HG03108 (cell line): Measurements from ENCODE around the gene TNIK.
A peak's percentile ranks its signal among the peaks of the same experiment; 100 is the strongest.
"Not testable (repeated sequence)": the region's sequence is repeated elsewhere in the genome, so short reads cannot be mapped to it uniquely, and the experiment has no call there.

ENCODE experiments used
- ATAC-seq: cut with Tn5 transposase; IDR thresholded peaks from one replicate; pipeline ENCODE4 v1.9.1; 2021; ENCODE audit warnings: moderate library complexity; ENCODE audit not compliant: unreplicated experiment

TNIK gene

DNA sequence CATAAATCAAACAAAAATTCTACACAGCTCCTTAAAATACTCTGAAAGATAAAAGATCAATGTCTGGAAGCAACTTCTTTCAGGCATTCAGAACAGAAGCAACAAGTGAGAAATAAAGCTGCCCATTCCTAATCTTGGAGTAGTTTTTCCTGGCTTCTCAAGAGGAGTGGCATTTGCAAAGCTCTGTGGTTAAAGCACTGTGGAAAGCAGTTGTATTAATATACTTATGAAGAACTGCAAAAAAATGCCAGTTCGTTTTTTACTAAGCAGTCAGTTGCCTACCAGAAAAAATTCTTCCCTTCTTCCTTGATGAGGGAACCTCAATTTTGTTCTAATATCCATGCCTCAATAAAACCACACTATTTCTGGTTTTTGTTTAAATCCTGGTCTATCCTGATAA lies 197.8 kb downstream of the TNIK start:
- no peak for ATAC-seq

DNA sequence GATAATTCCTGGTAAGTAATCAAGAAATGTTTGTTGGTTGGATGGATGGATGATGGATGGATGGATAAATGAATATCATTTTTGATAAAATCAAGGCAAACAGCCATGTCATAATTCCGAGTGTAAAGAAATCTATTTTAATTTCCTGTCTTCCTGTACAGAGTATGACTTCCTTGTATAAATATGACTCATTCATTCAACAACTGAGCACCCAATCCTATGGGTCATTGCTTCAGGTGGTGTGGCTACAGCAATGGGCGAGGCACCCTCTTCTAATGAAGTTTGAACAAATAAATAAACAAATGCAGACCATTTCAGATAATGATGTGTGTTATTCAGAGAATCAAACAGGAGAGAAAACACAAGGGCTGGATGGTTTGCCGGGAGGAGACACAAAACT lies 198.7 kb downstream of the TNIK start:
- no peak for ATAC-seq

DNA sequence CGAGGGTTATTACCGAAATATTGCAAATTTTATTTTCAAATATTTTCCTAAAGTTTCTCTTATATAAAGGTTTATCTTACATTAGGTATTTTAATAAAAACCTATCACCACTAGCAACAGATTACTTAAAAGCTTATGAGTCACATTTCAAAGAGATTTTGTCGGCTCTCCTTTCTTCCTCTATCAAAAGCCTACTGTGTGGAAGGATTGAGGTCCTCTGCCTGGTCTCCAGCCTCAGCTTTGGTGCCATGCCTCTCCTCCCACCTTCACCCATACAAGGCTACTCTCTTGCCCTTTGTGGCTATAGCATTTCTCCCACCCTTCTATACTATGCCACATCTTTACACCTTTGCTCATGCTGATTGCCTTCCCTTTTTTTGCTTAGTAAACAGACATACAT lies 199.3 kb downstream of the TNIK start:
- no peak for ATAC-seq

DNA sequence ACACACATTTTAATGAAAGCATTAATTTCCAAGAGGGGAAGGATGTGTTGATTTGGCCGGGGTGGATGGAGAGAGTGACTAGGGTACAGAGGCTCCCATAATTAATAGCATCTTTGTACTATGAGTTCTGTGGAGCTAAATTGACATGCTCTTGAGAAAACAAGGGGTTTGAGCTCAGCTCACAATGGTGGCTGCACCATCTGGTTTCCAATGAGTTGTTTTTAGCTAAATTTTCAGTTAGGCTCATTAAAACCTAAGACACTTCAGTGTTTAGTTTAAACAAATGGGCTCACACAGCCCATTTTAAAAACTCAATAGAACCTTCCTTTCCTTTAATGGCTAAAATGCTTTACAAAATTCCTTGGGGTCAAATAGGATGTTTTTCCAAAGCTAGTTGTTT lies 199.7 kb downstream of the TNIK start:
- ATAC-seq: no peak

DNA sequence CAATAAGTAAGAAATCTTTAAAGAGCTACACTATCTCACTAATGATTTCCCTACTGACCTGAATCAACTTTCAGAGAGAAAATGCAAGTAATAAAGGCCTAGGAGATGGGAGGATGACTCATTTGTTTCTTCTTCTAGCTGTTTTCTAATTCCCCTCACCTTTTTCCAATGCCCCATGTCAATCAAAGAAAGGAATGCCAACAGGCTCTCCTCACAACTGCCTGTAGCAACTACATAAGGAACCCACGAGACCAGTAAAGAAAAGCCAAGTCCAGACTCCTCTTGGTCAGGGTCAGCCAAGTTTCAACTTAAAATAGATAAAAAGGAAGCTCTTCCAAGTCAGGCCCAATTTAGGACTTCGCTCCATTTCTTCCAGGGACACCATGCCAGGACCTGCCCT lies 201.9 kb downstream of the TNIK start:
- no peak for ATAC-seq

DNA sequence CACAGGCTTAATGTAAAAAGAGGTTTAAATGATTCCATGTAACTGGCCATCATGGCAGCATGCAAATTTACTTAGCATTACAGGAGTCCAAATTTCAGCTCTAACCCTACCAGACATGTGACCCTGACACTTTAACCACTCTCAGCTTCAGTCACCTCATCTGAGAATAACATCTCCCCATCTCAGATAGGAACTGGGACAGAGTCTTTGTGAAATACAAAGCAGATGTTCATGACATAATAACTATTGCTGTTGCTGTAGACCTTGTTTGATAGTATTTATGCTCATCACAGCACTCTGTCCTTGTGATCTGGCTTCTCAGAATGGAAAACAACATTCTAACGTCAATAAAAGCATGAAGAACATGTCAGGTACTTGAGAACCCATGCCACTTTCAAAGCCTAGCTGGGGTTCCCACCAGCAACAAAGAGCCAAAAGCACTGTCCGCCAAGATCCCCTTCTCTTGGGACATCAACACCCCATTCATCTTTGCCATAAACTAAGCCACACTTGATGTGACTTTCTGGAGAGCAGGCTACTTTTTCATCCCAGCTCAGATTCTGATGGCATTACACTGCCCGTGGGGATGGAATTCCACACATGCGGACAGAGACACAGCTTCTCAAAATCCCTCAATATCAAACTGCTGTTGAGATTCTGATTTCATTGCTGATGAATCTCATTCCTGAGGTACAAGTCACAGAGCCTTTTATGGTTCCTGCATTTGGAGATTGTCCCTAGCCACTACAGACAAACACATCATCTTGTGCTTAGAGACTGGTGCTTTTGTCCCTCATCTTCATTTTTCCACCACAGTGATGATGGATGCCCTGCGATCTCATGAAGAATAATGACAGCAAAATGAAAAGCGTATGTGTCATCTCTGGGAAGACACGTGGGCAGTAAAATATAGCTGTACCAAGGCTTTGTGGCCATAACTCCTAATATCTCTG lies 202.7 kb downstream of the TNIK start:
- peak; percentile 43 for ATAC-seq

DNA sequence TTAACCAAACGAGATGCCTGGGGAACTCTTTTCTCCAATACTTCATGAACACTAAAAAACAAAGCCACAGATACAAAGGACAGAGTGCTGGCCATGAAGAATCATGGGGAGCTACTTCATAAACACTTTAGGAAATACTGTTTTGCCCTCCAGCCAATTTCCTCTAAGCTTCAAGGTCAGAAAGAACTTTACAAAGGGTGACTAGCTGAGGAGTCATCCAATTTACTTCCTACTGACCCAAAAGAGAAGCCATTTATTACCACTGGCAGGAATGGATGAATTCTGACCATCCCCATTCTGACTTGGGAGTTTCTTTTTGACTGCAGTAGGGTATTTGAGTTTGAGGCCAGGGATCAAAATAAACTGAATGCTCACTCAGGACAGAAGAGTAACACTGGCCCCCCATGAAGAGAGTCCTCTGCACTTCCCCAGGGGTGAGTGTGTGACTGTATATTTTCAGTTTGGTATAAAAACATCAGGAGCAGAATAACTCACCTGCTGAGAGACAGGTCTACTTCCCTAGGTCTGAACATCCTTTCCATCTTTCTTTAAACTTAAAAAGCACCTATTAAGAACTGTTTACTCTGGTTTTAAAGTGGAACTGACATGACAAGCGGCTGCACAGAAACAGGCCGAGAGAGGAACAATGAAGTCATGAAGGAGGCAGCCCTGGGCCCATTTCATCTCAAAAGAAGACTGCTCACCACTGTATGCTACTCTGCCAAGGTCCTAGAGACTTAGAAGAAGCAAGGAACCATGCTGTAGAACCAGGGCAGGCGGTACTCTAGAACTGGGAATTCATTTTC lies 203.6 kb downstream of the TNIK start:
- no peak for ATAC-seq

DNA sequence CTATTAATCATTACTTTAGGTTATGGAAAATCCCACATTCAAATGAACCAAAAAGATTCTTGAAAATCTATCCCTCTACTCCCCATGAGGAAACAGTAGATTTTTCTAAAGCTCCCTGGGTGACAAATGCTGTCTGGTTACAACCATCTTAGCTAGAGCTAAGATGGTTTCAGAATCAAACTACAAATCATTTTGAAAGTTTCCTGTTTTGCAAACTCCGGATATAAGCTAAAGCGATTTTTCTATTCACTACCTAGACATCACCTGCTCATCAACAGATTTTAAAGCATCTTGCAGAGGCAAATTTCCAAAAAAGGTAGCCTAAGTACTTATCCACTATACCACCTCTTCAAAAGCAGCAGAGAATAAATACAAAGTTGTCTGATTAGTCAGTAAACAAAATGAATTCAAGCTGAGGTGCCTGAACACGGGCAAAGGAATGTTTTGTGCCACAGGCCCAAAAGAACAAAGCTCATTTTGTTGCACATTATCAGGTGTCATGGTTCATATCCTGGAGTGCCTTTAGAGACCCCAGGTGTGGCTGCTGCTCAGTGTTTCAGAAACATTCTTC lies 204.9 kb downstream of the TNIK start:
- peak; percentile 64 for ATAC-seq

DNA sequence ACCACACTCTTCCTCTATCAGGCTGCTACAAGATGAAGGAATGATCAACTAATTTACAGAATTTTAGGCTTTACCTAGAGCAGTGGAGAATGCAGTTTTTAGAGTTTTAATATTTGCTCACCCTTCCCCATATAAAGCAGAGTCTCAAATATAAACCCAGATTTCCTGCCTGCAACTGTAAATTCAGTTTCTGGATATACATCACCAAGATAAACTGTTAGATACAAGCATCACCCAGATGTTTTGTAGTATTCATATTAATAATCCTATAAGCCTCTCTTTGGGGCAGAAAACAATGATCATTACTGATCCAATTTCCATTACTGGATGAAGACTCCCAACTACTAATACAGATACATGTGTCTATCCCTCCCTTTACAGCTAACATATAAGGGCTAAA lies 205.9 kb downstream of the TNIK start:
- no peak for ATAC-seq

DNA sequence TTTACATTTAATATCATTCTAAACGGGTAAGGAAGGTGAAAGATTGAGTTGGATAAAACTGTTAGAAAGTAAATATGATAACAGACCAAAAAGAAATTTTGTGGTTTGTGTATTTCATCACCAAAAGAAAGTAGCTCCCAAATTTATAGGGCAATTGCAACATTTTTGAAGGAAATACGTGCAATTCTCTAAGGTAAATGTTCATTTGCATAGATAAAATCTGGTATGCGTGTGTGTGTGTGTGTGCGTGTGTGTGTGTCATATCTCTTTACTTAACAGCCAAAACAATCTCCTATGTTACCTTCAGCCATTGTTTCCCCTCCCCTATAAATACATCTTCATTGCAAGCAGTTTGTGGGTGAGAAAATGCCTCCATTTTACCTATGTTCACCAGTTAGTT lies 208.4 kb downstream of the TNIK start:
- ATAC-seq: no peak

DNA sequence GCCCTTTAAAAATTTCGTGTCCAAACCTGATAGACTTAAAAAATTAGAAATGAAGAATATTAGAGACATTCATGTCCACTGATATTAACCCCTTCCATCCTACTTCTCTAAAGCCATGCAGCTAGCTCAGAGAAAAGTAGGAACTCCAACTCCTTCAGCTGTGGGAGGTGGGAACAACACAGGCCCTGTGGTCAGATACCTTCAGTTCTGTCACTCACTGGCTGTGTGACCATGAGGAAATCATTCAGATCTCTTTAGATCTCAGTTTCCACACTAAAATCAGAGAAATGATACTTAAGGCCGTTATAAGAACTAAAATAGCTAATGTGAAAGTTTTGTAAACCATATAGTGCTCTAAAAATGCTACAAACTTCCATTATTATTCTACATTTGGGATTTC lies 209.8 kb downstream of the TNIK start:
- ATAC-seq: no peak

DNA sequence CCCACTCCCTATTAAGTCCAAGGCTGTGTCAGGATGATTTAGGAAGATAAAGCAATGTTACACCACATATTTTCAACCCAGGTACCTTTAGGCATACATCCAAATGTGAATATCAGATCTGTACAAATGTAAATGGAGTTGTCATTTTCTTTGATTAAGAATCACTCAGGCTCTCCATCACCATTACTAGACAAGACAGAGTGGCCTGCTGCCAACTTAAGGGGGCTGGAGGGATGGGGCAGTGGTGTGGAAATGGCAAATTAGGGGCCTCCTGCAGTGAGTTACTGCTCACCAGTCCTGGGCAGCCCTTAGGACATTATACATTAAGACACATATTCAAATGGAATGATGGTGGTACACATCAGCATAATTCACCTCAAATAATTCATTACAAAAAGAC lies 211.0 kb downstream of the TNIK start:
- ATAC-seq: peak; percentile 1

DNA sequence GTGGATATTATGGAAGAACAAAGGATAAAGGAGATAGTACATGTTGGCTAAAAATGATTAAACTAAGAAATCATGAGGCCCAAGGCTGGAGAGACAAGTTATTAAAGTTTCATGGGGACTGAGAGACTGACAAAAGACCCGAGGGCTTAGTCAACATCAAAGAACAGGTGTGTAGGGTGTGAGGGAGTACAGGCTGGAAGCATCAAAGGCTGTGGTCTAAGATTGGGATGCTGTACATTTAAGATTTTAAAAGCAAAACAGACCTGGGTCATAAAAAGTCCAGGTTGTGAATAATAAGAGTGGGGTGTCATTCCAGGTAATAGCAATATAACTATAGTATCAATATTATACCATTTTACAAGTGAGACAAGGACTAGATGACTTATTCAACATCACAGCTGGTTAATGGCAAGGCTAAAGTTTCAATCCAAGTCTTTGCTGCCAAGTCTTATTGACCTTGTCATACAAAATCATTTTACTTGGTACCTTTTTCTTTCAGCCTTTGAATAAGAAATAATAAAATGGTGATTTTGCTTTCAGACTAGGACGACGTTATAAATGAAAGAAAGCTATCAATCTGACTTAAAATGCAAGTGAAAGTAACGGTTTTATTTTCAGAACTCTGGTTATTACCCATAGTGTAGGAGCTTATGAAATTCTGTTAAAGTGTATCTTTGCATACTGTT lies 211.6 kb downstream of the TNIK start:
- ATAC-seq: peak; percentile 82

DNA sequence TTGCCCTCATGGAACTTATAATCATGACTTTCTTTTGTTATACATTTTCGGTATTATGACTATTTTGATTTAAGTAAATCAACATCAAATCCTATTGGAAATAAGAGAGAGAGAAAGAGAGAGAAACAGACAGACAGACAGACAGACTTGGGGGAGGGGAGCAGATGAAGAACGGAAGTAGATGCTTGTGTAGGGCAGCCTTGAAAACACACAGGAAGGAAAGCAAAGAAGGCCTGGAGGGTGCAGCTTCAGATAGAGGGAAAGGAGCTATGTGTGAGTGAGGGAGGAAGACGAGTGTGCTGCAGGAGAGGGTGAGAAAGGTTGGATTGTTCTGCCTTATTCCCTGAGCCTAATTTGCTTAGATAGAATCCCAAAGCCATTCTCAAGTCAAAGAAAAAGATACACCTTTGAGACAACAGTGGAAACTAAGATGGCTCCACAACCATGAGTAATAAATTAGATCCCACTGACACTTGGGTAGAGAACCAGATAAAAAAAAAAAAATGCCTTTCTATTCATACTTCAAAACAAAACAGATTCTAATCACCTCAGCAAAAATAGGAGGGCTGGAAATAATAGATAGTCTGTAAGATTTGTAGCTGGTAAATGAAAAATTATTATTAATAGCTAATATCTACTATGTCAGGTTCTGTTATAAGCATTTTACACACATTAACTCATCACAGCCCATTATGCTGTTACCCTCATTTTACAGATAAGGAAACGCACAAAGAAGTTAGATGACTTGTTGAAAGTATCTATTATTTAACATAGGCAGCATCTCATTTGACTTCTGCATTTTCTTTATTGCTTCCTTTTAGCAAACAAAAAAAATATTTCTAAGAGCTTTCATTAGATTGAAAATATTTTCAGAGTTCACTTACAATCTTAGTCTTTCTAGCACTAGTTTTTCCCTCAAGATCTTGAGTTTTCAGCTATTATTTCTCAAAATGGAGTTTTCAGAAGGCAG lies 214.1 kb downstream of the TNIK start:
- ATAC-seq: no peak

DNA sequence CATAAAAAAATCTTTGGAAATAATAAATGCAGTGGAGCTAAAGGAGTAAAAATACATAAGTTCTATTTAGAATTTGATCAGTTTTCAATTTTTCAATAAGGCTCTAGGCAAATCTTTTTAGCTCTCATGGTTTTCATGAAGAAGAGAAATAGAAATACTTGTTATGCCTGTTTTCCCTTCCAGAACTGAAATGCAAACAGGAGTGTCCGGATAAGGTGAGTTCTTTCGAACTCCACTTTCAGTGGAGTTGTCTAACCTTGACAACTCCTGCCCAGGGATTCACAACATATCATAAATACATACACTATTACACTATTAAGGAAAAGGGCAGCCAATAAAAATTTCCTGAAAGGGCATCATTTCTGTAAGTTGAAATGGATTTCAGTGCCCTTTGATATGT lies 217.3 kb downstream of the TNIK start:
- no peak for ATAC-seq

DNA sequence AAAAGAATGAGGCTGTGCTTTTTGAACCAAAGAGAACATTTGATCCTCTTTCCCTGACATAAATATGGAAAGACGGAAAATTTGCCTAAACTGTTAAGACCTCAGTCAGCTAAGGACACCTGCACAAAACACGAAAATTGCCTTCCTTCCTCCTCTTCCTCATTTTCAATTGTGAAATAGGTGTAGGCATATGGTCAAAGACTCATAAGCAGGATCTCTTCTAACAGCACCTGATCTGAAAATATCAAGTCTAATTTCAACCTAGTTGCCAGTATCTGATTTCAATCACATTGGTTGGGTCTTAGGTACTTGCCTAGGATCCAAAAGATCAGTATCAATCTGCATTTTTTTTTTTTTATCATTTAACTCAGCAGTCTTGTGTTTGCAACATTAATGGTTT lies 218.0 kb downstream of the TNIK start:
- ATAC-seq: no peak

DNA sequence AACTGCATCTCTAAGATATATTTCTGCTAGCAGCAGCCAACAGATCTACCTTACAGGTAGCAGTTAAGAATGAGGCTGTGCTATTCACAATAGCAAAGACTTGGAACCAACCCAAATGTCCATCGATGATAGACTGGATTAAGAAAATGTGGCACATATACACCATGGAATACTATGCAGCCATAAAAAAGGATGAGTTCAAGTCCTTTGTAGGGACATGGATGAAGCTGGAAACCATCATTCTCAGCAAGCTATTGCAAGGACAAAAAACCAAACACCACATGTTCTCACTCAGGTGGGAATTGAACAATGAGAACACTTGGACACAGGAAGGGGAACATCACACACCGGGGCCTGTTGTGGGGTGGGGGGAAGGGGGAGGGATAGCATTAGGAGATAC lies 218.6 kb downstream of the TNIK start:
- ATAC-seq: not testable (repeated sequence)

DNA sequence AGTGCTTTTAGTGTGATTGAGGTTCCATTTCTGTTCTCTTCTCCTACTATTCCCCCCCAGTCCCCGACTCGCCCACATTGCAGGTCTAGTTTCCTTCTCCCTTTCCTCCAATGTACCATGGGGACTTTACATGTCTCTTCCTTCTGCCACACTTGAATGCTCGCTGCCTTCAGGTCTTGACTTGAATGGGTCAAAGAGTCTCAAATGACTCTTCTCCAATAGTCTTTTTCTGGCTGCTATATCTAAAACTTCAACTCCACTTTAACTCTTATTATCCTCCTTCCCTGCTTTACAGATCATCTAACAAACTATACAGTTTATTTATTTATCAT lies 219.7 kb downstream of the TNIK start:
- ATAC-seq: no peak

DNA sequence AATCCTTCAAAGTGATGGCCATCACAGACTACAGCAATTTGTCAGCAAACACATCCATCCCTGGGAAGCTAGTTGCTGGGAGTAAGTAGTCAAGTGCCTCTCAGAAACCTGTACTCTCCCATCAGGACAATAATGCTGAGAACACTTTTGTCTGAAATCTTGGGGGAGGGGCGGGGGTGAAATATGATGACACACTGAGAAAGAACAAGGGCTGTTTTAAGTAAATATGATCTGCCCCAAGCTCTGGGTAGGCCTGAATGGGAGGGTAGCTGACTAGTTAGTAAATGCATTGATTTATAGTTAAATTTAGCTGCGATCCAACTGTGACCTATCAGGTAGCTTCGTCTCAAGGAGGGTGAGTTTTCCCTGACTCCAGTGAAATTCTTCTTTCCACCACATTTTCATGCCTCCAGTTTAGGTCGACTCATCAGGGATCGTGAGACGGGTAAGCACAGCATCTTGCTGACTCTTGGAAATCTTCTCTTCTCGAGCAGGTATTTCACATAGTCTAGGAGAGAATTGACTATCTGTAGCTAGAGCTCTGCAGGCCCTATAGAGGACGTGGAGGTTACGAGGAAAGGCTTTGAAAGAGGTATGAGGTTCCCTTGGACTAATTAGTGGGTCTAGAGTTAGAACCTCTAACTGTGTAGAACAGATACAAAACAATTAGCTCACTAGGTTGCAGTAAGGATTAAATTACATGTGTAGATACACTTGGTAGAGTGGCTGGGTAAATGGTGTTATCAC lies 220.3 kb downstream of the TNIK start:
- no peak for ATAC-seq

DNA sequence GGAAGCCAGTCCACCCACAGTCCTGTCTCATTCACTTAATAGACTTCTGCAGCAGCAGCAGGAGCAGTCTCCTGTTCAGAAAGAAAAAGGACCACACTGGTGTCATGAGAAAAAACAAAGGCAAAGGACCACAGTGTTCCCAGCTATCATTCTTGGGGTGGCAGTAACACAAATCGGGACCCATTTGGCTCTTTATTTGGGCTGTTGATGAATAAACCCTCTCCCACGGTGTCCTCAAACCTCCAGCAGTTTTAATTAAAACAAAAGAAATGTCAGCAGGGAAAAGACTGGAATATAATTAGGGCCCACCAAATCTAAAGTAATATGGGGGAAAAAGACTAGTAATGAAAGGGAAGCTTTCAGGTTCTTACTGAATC lies 223.2 kb downstream of the TNIK start:
- ATAC-seq: no peak
